Measurements from ENCODE around the gene NBDY.
"Not testable (repeated sequence)": the region's sequence is repeated elsewhere in the genome, so short reads cannot be mapped to it uniquely, and the experiment has no call there.

NBDY gene

GRCh38 chrX:56764975-56765791 lies 36.1 kb downstream of the NBDY start:
- no peak for DNase-seq

DNA sequence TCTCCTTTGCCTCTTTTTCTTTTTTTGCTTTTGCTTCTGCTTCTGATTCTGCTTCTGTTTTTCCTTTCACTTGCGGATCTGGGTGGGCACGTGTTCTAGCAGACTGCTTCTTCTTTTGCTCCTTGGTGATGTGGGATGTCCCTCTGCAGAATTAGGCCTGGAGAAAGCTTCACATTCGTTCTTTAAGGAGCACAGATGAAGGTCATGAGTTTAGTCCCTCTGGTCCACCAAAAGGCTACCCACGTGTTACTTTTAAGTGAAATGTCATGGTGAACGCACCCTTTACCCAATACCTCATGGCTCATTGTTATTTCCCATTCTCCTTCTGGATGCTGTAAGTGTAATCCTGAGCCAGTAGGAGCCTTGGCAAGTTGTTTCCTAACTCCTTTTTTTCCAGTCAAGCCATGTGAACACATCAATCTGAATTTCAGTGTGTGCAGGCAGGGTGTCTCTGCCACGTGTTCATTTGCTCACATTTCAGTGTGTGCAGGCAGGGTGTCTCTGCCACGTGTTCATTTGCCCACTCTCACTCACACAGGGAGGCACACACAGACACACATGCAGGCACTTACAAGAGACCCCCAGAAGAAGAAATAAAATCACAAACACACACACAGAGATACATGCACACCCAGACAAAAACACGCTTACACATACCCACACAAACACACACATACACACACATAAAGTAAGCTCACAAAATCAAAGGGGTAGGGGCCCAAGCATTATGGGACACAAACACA lies 36.9 kb downstream of the NBDY start:
- no peak for DNase-seq

- no peak for DNase-seq
These were observed 37.7 kb downstream of the NBDY start for GRCh38 chrX:56766554-56767347.

DNA sequence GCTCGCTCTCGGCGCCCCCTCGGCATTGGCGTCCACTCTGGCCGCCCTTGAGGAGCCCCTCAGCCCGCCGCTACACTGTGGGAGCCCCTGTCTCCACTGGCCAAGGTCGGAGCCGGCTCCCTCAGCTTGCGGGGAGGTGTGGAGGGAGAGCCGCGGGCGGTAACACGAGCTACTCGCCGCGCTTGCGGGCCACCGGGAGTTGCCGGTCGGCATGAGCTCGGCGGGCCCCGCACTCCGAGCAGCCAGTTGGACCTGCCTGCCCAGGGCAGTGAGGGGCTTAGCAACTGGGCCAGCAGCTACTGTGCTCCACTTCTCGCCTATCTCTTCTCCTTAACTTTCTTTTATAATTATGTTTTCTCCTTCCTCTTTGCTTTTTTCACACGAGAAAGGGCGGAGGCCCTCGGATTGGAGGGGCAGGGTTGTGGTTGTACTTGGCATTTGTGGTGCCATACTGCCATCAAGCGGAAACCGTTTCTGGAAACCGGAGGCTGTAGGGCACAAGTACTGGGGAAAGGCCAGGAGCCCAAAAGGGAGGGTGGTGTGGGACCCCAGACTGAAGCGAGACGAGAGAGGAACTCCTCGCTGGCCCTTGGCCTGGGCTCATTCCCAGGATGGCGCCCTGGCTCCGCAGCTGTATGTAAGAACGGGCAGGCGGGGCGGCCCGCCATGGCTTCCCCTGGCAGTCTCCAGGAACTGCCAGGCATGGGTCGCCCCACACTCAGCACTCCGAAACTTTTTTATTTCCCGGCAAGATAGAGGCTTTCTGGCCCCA lies 38.5 kb downstream of the NBDY start:
- DNase-seq: not testable (repeated sequence)

DNA sequence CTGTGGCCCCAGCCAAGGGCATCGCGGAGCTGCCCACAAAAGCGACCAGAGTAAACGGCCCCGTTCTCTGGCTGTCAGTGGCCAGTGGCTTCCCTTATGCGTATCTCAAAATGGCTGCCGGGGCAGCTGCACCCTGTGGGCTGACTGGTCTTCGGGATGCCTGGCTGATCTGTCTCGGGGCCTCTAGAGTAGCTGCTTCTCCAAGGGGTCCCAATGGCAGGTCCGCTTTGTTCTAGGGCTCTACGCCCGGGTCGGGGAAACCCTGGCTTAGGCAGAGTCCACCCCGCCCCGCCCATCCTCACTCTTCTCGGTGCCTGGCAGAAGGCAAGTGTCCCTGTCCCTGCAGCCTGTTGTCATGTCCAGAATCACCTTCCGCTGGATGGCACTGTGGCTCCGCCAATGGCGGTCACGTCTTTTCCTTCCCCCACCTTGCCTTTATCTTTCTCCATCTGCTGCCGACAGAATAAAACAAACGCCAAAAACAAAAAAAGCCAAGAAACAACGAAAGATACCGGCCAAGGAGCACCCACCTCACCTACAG lies 39.1 kb downstream of the NBDY start:
- DNase-seq: not testable (repeated sequence)

DNA sequence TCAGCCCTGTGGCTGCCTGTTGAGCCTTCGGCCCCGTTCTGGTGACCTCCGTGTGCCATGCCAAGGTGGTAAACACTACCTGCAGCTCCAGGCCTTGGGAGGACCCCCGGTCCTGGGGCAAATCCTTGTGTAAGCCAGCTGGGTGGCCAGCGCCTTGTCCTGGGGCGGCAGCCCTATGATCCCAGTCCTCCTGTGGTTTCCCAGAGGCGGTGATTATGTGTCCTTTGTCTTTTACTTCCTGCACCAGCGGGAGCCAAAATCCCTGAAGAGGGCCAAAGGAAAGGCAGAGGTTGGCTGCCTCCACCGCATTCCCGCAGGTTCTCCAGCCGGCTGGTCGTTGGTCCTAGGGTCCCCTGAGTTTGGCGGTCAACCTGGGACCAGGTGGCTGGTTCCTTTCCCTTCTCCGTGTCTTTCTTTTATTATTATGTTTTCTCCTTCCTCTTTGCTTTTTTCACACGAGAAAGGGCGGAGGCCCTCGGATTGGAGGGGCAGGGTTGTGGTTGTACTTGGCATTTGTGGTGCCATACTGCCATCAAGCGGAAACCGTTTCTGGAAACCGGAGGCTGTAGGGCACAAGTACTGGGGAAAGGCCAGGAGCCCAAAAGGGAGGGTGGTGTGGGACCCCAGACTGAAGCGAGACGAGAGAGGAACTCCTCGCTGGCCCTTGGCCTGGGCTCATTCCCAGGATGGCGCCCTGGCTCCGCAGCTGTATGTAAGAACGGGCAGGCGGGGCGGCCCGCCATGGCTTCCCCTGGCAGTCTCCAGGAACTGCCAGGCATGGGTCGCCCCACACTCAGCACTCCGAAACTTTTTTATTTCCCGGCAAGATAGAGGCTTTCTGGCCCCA lies 43.9 kb downstream of the NBDY start:
- DNase-seq: not testable (repeated sequence)

DNA sequence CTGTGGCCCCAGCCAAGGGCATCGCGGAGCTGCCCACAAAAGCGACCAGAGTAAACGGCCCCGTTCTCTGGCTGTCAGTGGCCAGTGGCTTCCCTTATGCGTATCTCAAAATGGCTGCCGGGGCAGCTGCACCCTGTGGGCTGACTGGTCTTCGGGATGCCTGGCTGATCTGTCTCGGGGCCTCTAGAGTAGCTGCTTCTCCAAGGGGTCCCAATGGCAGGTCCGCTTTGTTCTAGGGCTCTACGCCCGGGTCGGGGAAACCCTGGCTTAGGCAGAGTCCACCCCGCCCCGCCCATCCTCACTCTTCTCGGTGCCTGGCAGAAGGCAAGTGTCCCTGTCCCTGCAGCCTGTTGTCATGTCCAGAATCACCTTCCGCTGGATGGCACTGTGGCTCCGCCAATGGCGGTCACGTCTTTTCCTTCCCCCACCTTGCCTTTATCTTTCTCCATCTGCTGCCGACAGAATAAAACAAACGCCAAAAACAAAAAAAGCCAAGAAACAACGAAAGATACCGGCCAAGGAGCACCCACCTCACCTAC lies 44.5 kb downstream of the NBDY start:
- DNase-seq: not testable (repeated sequence)

DNA sequence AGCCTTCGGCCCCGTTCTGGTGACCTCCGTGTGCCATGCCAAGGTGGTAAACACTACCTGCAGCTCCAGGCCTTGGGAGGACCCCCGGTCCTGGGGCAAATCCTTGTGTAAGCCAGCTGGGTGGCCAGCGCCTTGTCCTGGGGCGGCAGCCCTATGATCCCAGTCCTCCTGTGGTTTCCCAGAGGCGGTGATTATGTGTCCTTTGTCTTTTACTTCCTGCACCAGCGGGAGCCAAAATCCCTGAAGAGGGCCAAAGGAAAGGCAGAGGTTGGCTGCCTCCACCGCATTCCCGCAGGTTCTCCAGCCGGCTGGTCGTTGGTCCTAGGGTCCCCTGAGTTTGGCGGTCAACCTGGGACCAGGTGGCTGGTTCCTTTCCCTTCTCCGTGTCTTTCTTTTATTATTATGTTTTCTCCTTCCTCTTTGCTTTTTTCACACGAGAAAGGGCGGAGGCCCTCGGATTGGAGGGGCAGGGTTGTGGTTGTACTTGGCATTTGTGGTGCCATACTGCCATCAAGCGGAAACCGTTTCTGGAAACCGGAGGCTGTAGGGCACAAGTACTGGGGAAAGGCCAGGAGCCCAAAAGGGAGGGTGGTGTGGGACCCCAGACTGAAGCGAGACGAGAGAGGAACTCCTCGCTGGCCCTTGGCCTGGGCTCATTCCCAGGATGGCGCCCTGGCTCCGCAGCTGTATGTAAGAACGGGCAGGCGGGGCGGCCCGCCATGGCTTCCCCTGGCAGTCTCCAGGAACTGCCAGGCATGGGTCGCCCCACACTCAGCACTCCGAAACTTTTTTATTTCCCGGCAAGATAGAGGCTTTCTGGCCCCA lies 49.3 kb downstream of the NBDY start:
- not testable (repeated sequence) for DNase-seq

- not testable (repeated sequence) for DNase-seq
These were observed 50.0 kb downstream of the NBDY start for GRCh38 chrX:56778924-56779468.

DNA sequence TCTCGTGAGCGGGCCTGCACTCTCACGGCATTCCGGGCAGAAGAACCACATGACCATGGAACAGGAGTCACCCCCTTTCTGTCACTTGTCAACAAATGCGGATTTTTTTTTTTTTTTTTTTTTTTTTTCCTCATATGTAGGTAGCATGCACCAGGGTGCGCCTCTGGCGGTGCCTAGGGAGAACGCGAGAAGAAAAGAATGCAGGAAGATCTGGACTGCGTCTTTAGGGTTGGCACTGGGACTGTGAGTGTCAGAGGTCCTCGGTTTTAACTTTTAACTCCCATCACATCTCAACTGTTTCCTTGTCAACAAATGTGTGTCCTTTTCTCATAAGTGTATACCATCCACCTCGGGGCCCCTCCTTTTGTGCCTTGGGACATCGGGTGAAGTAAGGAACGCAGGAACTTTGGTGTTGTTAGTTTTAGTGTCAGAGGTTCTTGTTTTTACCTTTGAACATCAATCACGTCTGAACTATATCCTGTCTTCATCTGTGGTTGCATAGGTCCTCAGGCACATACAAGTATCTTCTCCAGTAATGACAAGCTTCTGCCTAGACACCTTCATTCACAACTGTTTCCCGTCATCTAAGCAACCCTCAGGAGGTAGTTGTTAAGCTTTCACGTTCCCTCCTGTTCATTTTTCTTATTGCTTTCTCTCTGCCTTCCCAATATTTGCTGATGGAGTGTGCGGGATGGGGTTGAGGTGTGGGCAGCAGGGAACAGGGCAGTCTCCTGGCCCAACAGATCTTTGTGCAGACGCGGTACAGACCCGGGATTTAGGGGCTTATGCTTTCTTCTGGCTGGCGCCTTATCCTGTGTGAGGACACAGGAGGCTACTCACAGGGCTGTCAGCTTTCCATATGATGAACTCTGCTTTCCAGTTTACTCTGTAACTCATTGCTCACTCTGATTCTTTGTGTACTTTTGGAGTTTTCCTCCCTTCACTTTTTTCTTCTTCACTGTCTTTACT lies 51.9 kb downstream of the NBDY start:
- DNase-seq: not testable (repeated sequence)

- DNase-seq: no peak
These were observed 53.3 kb downstream of the NBDY start for GRCh38 chrX:56782352-56782751.

GRCh38 chrX:56782791-56783449 lies 53.9 kb downstream of the NBDY start:
- DNase-seq: peak; percentile 59

- DNase-seq: peak; percentile 71
These were observed 54.4 kb downstream of the NBDY start for GRCh38 chrX:56783450-56783831.

- no peak for DNase-seq
These were observed 55.1 kb downstream of the NBDY start for GRCh38 chrX:56783996-56784620.

GRCh38 chrX:56784666-56785065 lies 55.6 kb downstream of the NBDY start:
- DNase-seq: no peak

DNA sequence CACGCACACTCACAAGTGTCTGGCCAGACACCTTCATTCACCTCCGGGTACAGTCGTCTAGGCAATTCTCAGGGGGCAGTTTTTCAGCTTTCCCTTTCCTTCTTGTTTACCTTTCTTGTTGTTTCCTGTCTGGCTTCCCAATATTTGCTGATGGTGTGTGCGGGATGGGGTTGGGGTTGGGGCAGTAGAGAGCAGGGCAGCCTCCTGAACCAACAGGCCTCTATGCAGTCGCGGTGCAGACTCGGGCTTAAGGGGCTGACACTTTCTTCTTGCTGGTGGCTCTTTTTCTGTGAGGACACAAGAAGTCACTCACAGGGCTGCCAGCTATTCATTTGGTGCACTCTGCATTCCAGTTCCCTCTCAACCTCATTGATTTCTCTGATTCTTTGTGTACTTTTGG lies 56.4 kb downstream of the NBDY start:
- DNase-seq: no peak
